GM23248 (cell line): Measurements from ENCODE around the gene KREMEN1. TPM values are rescaled to one million over a fixed set of nuclear protein-coding genes. Genes with fewer than 3 reads are reported as not detected.
A peak's percentile ranks its signal among the peaks of the same experiment; 100 is the strongest.

Experiments
- DNase-seq: peaks from one replicate; pipeline ENCODE4 v3.0.0-alpha.2; 2015
- H2AFZ ChIP-seq: fragments of 200-600 bp; sonication (generic); 2 replicates; pipeline ENCODE4 v1.6.1; 2016; ENCODE audit warnings: antibody characterized with exemption
- H3F3A ChIP-seq: fragments of 200-600 bp; sonication (generic); 2 replicates; pipeline ENCODE4 v1.6.1; 2016; ENCODE audit warnings: mild to moderate bottlenecking, antibody characterized with exemption, mixed run types; ENCODE audit not compliant: insufficient read depth
- H3K27ac ChIP-seq: fragments of 200-600 bp; sonication (generic); 2 replicates; pipeline ENCODE4 v1.5.1; 2016; ENCODE audit warnings: mild to moderate bottlenecking
- H3K27me3 ChIP-seq: fragments of 200-600 bp; sonication (generic); replicated peaks from 2 replicates; pipeline ENCODE4 v1.6.1; 2016; ENCODE audit warnings: mild to moderate bottlenecking; ENCODE audit not compliant: insufficient read depth
- H3K36me3 ChIP-seq: fragments of 200-600 bp; sonication (generic); 2 replicates; pipeline ENCODE4 v1.6.1; 2016; ENCODE audit warnings: low read depth, mild to moderate bottlenecking
- H3K4me1 ChIP-seq: fragments of 200-600 bp; sonication (generic); 2 replicates; pipeline ENCODE4 v1.6.1; 2016; ENCODE audit warnings: mild to moderate bottlenecking; ENCODE audit not compliant: insufficient read depth
- H3K4me2 ChIP-seq: fragments of 200-600 bp; sonication (generic); one replicate; pipeline ENCODE4 v1.6.1; 2016; ENCODE audit warnings: mild to moderate bottlenecking; ENCODE audit not compliant: unreplicated experiment
- H3K4me3 ChIP-seq: fragments of 200-600 bp; sonication (generic); 2 replicates; pipeline ENCODE4 v1.5.1; 2016; ENCODE audit warnings: mild to moderate bottlenecking
- H3K79me2 ChIP-seq: fragments of 200-600 bp; sonication (generic); 2 replicates; pipeline ENCODE4 v1.6.1; 2016; ENCODE audit warnings: mild to moderate bottlenecking; ENCODE audit not compliant: insufficient read depth
- H3K9ac ChIP-seq: fragments of 200-600 bp; sonication (generic); 2 replicates; pipeline ENCODE4 v1.6.1; 2016; ENCODE audit warnings: mild to moderate bottlenecking
- H3K9me2 ChIP-seq: fragments of 200-600 bp; sonication (generic); 2 replicates; pipeline ENCODE4 v1.6.1; 2016; ENCODE audit warnings: mixed run types, mild to moderate bottlenecking, moderate library complexity; ENCODE audit not compliant: insufficient read depth
- H3K9me3 ChIP-seq: fragments of 200-600 bp; sonication (generic); one replicate; pipeline ENCODE4 v1.6.1; 2017; ENCODE audit warnings: low read depth
- H4K20me1 ChIP-seq: fragments of 200-600 bp; sonication (generic); 2 replicates; pipeline ENCODE4 v1.6.0; 2016; ENCODE audit not compliant: insufficient read depth
- EZH2 ChIP-seq: fragments of 200-600 bp; sonication (generic); IDR thresholded peaks from 2 replicates; pipeline ENCODE4 v1.6.1; 2018; ENCODE audit warnings: antibody characterized with exemption, mild to moderate bottlenecking; ENCODE audit not compliant: insufficient read depth, poor library complexity, severe bottlenecking
- EZH2phosphoT487 ChIP-seq: fragments of 200-600 bp; sonication (generic); IDR thresholded peaks from 2 replicates; pipeline ENCODE4 v1.6.1; 2018; ENCODE audit warnings: antibody characterized with exemption, moderate library complexity, mild to moderate bottlenecking, low read depth; ENCODE audit not compliant: insufficient read depth
- WGBS, 2 experiments: methylation state at CpG; one replicate each; pipeline ENCODE4 v1.1.6; 2015 to 2017; ENCODE audit warnings: low lambda C conversion rate in 2 of 2, low coverage in 1 of 2; ENCODE audit errors: missing lambda C conversion rate in 2 of 2; 5-methylcytosine and 5-hydroxymethylcytosine counted together
- in situ Hi-C: fragments of 300-500 bp; cut with MboI; formaldehyde crosslinking; loops from 2 replicates; pipeline ENCODE4 v1.15.0; 2020
- polyA plus RNA-seq: library from polyadenylated mRNA; unstranded; fragments of >200 nt; fragmentation: Nextera tagmentation; extraction: Ambion mirVana; gene quantifications from 2 replicates; pipeline ENCODE4 v1.2.1, GENCODE V29; 2016
- total RNA-seq: library from RNA; depleted of rRNA; stranded (reverse); fragments of >200 nt; shearing (Covaris generic); gene quantifications from 2 replicates; pipeline ENCODE4 v1.2.3, GENCODE V29; 2014

The KREMEN1 gene
- total and polyA plus RNA-seq, 2 experiments from 2014 or later: 4.3 to 4.4 TPM

DNA sequence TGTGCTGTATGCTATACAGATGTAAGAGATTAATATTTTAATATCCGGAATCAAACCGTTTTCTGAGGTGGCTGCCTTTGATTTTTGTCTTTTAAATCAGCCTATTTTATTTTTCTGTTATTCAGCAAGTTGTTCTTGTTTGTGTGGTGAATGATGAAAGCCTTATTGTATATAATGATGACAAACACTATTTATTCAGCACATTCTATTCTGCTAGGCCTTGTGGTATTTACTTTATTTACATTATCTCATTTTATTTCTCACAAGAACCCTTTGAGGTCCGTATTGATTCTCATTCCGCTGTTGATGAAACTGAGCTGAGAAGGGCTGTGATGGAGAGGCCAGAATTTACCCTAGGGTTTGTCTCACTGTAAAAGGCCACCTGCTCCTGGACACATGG lies 40.5 kb downstream of the KREMEN1 start:
- H3K27me3 ChIP-seq: no peaks in the 10 kb centered on the region
- H3K9me3 ChIP-seq: no peaks in the 10 kb centered on the region
- TF ChIP-seq EZH2phosphoT487 (no peak), EZH2 (no peak)
- H3K9me2 ChIP-seq: no peaks in the 10 kb centered on the region
- H3K27ac ChIP-seq: peak overlapping the region; percentile 17; the same call in 1 of the 2 replicates
- peaks cover 18% of the 10 kb centered on the region for H3K4me1 ChIP-seq
- H2AFZ ChIP-seq: peak overlapping the region; percentile 49; the same call in 1 of the 2 replicates
- H3K79me2 ChIP-seq: no peaks in the 10 kb centered on the region
- H3K4me3 ChIP-seq: no peak overlapping the region
- DNase-seq: no peak
- 91 to 93% methylated on average over 4 of the region's 4 CpGs for WGBS, 2 experiments
- no peaks in the 10 kb centered on the region for H3K36me3 ChIP-seq
- H4K20me1 ChIP-seq: no peaks in the 10 kb centered on the region
- peak overlapping the region; percentile 34 for H3K4me2 ChIP-seq
- in situ Hi-C loops: no loop called here
- peak overlapping the region; percentile 14; the same call in 1 of the 2 replicates for H3K9ac ChIP-seq
- H3F3A ChIP-seq: peaks cover 21% of the 10 kb centered on the region; the same call in 1 of the 2 replicates

DNA sequence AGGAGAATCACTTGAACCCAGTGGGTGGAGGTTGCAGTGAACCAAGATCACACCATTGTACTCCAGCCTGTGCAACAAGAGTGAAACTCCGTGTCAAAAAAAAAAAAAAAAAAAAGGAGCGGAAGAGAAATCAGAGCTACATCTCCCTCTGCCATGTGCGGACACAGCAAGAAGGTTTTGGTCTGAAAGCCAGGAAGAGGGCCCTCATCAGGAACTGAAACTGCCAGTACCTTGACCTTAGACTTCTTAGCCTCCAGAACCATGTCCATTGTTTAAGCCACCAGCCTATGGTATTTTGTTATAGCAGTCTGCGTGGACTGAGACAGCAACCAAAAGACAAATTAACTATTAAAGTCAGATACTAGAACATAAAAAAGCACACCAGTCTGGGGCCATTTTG lies 41.6 kb downstream of the KREMEN1 start:
- in situ Hi-C loops: no loop called here
- Histone ChIP-seq H3K9ac (no peak overlapping the region), H3K4me1 (peaks cover 14% of the 10 kb centered on the region), H4K20me1 (no peaks in the 10 kb centered on the region), H3K4me2 (no peak overlapping the region), H2AFZ (no peak overlapping the region), H3K27me3 (no peaks in the 10 kb centered on the region), H3K36me3 (no peaks in the 10 kb centered on the region), H3K4me3 (no peak overlapping the region), H3K27ac (no peak overlapping the region), H3K79me2 (no peaks in the 10 kb centered on the region), H3K9me3 (no peaks in the 10 kb centered on the region), H3F3A (peaks cover 19% of the 10 kb centered on the region; the same call in 1 of the 2 replicates), H3K9me2 (no peaks in the 10 kb centered on the region)
- 97% methylated on average over 4 of the region's 4 CpGs for WGBS, 2 experiments
- TF ChIP-seq EZH2 (no peak), EZH2phosphoT487 (no peak)
- DNase-seq: no peak

- DNase-seq: no peak
- in situ Hi-C loops: no loop called here
- H3K4me2 ChIP-seq: no peak overlapping the region
- no peaks in the 10 kb centered on the region for H3K27me3 ChIP-seq
- H3F3A ChIP-seq: peaks cover 19% of the 10 kb centered on the region; the same call in 1 of the 2 replicates
- no peak overlapping the region for H3K27ac ChIP-seq
- no peaks in the 10 kb centered on the region for H4K20me1 ChIP-seq
- no peaks in the 10 kb centered on the region for H3K9me3 ChIP-seq
- no peaks in the 10 kb centered on the region for H3K9me2 ChIP-seq
- peaks cover 14% of the 10 kb centered on the region for H3K4me1 ChIP-seq
- no peak overlapping the region for H3K9ac ChIP-seq
- 97 to 98% methylated on average over 2 of the region's 2 CpGs for WGBS, 2 experiments
- TF ChIP-seq EZH2: no peak
- no peak for TF ChIP-seq EZH2phosphoT487
- no peak overlapping the region for H3K4me3 ChIP-seq
- no peaks in the 10 kb centered on the region for H3K36me3 ChIP-seq
- H2AFZ ChIP-seq: no peak overlapping the region
- H3K79me2 ChIP-seq: no peaks in the 10 kb centered on the region
Observed at GRCh38 chr22:29115682-29116288, 43.0 kb downstream of the KREMEN1 start.

- TF ChIP-seq EZH2: no peak
- no peak for TF ChIP-seq EZH2phosphoT487
- in situ Hi-C loops: no loop called here
- no peak overlapping the region for H2AFZ ChIP-seq
Observed at GRCh38 chr22:29116397-29117123, 43.7 kb downstream of the KREMEN1 start.

More at GRCh38 chr22:29116397-29117123, 43.7 kb downstream of the KREMEN1 start:
- Histone ChIP-seq H3K79me2 (no peaks in the 10 kb centered on the region), H3K9me2 (no peaks in the 10 kb centered on the region), H3K4me3 (no peak overlapping the region), H3F3A (peaks cover 19% of the 10 kb centered on the region; the same call in 1 of the 2 replicates), H3K27ac (no peak overlapping the region), H3K36me3 (no peaks in the 10 kb centered on the region), H3K9ac (no peak overlapping the region), H3K4me1 (peaks cover 14% of the 10 kb centered on the region), H3K4me2 (no peak overlapping the region), H3K9me3 (no peaks in the 10 kb centered on the region), H4K20me1 (no peaks in the 10 kb centered on the region), H3K27me3 (no peaks in the 10 kb centered on the region)
- no peak for DNase-seq
- 96 to 99% methylated on average over 3 of the region's 3 CpGs for WGBS, 2 experiments
